ENCODE measurements around the gene TMEM161B. TPM values are rescaled to one million over a fixed set of nuclear protein-coding genes. Genes with fewer than 3 reads are reported as not detected.

Gene TMEM161B
- total and polyA plus RNA-seq, 2 donors from 2014 or later = 8.9 to 21.1 TPM

- intact Hi-C loops (cut with DNase I) = no loop called here
- Histone ChIP-seq H3K4me3 (ENCODE audit: low read length in 3 of 3) (no peak overlapping the region), H3K36me3 (ENCODE audit: control insufficient read depth in 2 of 3, insufficient read depth in 3 of 3, low read length in 3 of 3) (no peaks in the 10 kb centered on the region), H3K27me3 (ENCODE audit: control insufficient read depth, insufficient read depth, low read length) (no peaks in the 10 kb centered on the region), H3K9ac (ENCODE audit: low read length in 3 of 3) (no peak overlapping the region), H3K9me3 (ENCODE audit: control insufficient read depth in 2 of 3, insufficient read depth in 1 of 3, low read length in 3 of 3) (peaks cover 0 to 5% (median 0%) of the 10 kb centered on the region in 3 donors), H3K4me1 (ENCODE audit: control insufficient read depth in 2 of 3, insufficient read depth in 2 of 3, low read depth in 1 of 3, low read length in 3 of 3) (no peaks in the 10 kb centered on the region), H3K27ac (ENCODE audit: low read depth in 2 of 2, low read length in 2 of 2) (no peak overlapping the region)
- TF ChIP-seq CTCF (IDR thresholded peaks at IDR 0.05; ENCODE audit: borderline replicate concordance, extremely low read depth, insufficient read depth) = no peak
- DNase-seq = no peak
- FAIRE-seq = no peak
Measured at GRCh38 chr5:88290801-88291200, 22.2 kb upstream of the TMEM161B start.

DNA sequence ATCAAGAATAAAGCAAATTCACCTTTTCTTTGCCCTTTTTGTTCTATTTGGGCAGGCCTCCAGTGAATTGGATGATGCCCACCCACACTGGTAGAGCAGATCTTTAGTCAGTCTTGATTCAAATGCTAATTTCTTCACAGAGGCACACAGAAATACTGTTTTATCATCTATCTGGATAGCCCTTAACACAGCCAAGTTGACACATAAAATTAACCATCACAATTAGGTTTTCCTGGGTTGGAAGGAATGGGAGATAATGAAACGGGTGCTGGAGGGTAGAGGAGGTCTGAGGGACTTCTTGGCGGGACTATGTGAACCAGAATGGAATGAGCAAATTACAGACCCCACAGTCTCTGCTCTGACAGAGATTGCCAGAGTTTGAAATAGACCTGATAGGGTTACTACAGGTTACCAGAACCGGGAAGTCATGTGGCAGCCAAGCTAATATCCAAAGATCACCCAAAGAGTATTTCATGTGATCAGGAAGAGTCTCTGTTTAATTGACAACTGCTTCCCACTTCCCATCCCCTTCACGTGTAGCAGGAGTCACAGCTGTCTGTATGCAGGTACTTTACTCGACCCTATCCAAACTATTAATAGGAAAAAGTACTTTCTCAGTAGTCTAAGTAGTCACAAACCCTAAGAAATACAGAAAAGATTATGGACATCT is 20.0 kb upstream of the TMEM161B start:
- no peak overlapping the region for H3K4me3 ChIP-seq (ENCODE audit: low read length in 3 of 3)
- no peaks in the 10 kb centered on the region for H3K4me1 ChIP-seq (ENCODE audit: control insufficient read depth in 2 of 3, insufficient read depth in 2 of 3, low read depth in 1 of 3, low read length in 3 of 3)
- no peak overlapping the region for H3K9ac ChIP-seq (ENCODE audit: low read length in 3 of 3)
- DNase-seq (no peak), FAIRE-seq (no peak)
- no peaks in the 10 kb centered on the region for H3K36me3 ChIP-seq (ENCODE audit: control insufficient read depth in 2 of 3, insufficient read depth in 3 of 3, low read length in 3 of 3)
- TF ChIP-seq CTCF (IDR thresholded peaks at IDR 0.05; ENCODE audit: borderline replicate concordance, extremely low read depth, insufficient read depth) = no peak
- H3K9me3 ChIP-seq (ENCODE audit: control insufficient read depth in 2 of 3, insufficient read depth in 1 of 3, low read length in 3 of 3) = no peaks in the 10 kb centered on the region
- H3K27me3 ChIP-seq (ENCODE audit: control insufficient read depth, insufficient read depth, low read length) = no peaks in the 10 kb centered on the region
- H3K27ac ChIP-seq (ENCODE audit: low read depth in 2 of 2, low read length in 2 of 2) = no peak overlapping the region
- intact Hi-C loops (cut with DNase I) = no loop called here

GRCh38 chr5:88287846-88288527 is 19.3 kb upstream of the TMEM161B start:
- H3K4me3 ChIP-seq (ENCODE audit: low read length in 3 of 3) = no peak overlapping the region
- H3K9me3 ChIP-seq (ENCODE audit: control insufficient read depth in 2 of 3, insufficient read depth in 1 of 3, low read length in 3 of 3) = no peaks in the 10 kb centered on the region
- H3K36me3 ChIP-seq (ENCODE audit: control insufficient read depth in 2 of 3, insufficient read depth in 3 of 3, low read length in 3 of 3) = no peaks in the 10 kb centered on the region
- intact Hi-C loops (cut with DNase I) = no loop called here
- no peak for FAIRE-seq
- H3K9ac ChIP-seq (ENCODE audit: low read length in 3 of 3) = no peak overlapping the region
- no peaks in the 10 kb centered on the region for H3K27me3 ChIP-seq (ENCODE audit: control insufficient read depth, insufficient read depth, low read length)
- no peak for DNase-seq
- TF ChIP-seq CTCF (IDR thresholded peaks at IDR 0.05; ENCODE audit: borderline replicate concordance, extremely low read depth, insufficient read depth) = no peak
- H3K27ac ChIP-seq (ENCODE audit: low read depth in 2 of 2, low read length in 2 of 2) = no peak overlapping the region
- H3K4me1 ChIP-seq (ENCODE audit: control insufficient read depth in 2 of 3, insufficient read depth in 2 of 3, low read depth in 1 of 3, low read length in 3 of 3) = no peaks in the 10 kb centered on the region
